A549 treated with CORT108297 at 1 μM for 4 hours (cell line): ENCODE data around the gene NXF1. TPM values are rescaled to one million over a fixed set of nuclear protein-coding genes. Genes with fewer than 3 reads are reported as not detected.

Experiments used
- total RNA-seq: library from RNA; stranded (reverse); fragments of 200-300 nt; extraction: Qiagen RNA extraction; gene quantifications from 5 replicates; pipeline ENCODE4 v1.2.3, GENCODE V29; 2022

Gene NXF1
- 45.8 to 57.7 TPM (median 52.5 TPM) in 5 replicates for total RNA-seq

DNA sequence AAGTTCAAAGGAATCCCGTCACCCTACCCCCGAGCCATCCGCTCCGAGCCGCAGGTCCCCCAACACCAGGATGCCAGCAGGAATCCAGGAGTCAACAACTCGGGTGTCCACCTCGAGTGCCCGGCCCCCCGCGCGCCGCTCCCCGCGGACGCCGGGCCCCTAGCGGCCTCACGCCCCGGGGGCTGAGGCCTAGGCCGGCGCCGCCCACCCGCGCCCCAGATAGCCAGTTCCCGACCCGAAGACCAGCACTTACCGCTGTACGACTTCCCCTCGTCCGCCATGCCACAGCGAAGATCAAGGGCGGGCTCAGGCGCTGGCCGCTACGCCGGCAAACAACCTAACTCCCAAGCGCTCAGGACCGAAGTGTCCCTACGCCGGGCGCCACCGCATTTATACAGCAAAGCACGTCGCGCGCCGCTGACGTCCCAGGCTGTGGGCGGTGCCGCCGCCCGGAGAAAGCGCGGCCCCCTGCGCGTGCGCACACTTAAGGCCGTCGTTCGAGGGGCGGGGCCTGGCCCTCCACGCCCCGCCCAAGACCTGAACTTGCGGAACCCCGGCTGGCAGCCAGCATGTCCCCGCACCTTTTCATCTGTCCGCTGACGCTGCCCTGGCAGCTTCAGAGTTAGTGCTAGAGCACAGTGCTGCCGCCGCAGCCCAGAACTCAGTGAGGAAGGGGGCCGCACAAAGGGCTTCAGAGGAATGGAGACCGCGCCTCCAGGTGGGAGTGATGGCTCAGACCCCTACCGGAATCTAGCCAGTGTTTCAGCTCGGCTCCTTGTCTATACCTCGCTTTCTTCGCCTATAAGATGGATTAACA lies at the start of gene NXF1:
NXF1 (minus strand) TSS at position 365 of the 817 bp plus-strand sequence; CDS start at position 281, 84 bp downstream.

DNA sequence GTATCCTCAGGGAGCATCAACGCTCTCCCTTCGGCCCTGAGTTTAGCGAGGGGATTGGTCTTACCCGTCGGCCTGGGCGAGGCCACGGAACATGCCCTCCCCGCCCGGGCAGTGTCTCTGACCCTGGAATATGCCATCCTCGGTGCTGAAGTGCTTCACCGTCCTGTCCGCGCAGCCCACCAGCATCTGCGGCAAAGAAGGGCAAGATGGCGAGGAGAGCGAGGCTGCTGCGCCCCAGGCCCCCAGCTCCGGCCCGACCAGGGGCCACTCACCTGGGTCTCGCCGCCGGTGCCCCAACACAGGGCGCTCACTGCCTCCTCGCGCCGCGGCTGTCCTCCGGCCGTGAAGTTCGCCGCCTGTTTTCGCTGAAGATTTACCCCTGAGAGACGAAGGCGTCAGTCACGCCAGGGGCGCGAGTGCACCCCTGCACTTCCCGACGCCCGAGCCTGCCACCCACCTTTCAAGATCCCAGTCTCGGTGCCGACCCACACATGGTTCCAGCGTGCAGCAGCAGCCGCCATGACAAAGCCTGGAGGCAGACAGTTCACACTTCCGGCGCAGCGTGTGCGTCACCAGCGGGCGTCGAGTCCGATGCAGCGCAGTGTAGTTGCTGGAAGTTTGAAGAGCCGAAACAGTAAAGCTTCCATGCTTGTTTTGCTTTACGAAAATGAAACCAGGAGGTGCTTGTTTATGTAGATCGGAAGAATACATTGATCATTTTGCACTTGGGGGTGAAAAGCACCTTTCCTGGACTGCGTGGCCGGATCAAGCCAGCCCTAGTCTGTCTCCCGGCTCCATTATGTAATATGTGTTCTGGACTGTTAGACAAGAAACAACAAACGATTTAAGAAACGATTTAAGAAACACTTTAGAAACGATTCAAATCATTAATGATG lies 34.1 kb upstream of the NXF1 start, which contains the start of gene WDR74:
WDR74 (minus strand) TSS at position 541 of the 896 bp plus-strand sequence; CDS start at position 521, 20 bp downstream.

DNA sequence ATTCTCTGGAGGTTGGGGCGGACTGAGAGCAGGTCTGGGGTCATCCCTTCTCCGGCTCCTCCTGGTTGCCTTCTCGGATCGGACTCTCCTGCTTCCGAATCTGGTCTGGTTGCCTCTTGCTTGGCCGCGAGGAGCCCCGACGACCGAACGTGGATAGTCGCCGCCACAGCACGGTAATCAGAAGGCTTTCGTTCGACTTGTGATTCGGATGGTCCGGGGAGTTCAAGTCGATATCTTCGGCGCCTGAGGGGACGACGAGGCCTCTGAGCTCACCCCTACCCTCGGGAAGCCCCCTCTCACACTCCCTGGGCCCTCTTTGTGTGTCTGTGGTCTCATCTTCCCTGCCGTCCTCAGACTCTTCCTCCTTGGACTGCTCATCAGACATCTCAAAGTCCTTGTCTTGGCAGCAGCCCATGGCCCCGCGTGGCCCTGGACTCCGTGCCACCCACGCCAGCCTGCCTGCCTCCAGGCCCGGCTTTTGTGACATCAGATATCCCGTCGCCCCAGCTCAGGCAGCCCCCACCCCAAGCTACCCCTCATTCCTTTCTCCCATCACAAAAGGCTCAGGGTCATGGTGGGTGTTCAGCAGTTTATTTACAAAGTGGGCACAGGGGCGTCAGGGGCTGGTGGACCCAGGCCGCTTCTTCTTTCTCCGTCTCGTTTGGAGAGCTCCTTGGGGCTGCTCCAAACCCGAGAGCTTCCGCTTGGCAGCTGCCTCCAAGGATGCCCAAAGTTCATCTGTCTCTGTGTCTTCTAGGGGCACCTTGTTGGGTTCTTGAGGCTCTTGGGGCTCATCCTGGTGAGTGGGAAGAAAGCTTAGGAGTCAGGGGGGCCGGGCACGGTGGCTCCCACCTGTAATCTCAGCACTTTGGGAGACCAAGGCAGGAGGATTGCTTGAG lies 27.3 kb upstream of the NXF1 start, which contains the start of gene TEX54:
TEX54 (minus strand) TSS at position 506 of the 899 bp plus-strand sequence.

GRCh38 chr11:62831520-62832335 lies 26.5 kb upstream of the NXF1 start, which contains the start of gene STX5:
TSS of gene STX5 (minus strand) at chr11:62832051. CDS start at chr11:62831243, 808 bp downstream.

GRCh38 chr11:62791501-62792201 lies 13.6 kb downstream of the NXF1 start, which contains the start of gene TMEM223:
TSS of gene TMEM223 (minus strand) at chr11:62792006. CDS start at chr11:62791994, 12 bp downstream.

DNA sequence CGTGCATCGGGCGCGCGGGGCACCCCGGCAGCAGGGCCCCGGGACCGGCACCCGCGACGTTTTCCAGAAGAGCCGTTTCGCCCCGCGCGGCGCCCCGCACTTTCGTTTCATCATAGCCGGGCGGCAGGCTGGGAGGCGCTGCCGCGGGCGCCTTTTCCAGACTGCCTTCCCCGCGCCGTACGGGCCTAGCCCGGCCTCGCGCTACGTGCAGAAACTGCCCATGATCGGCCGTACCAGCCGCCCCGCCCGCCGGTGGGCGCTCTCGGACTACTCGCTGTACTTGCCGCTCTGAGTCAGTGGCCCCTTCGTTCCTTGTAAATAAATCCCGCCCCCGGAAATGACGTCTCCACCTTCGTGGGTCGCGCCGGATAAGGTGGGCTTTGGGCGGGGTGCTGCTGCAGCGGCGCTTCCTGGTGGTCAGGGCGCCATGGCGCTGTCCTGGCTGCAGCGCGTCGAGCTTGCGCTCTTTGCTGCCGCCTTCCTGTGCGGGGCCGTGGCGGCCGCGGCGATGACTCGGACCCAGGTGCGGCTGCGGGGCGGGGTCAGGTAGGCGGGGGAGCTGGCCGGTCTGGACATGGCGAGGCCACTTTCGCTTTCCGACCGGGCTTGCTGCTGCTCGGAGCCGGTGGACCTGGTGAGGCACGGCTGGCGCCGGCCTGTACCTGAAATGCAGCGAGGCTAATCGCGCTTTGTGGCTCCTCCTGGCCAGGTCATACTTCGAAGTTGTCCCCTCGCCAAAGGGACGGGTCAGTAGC lies 18.1 kb downstream of the NXF1 start, which contains the start of gene TMEM179B:
TMEM179B (plus strand) TSS at position 398 of the 755 bp plus-strand sequence; CDS start at position 428, 30 bp downstream.

DNA sequence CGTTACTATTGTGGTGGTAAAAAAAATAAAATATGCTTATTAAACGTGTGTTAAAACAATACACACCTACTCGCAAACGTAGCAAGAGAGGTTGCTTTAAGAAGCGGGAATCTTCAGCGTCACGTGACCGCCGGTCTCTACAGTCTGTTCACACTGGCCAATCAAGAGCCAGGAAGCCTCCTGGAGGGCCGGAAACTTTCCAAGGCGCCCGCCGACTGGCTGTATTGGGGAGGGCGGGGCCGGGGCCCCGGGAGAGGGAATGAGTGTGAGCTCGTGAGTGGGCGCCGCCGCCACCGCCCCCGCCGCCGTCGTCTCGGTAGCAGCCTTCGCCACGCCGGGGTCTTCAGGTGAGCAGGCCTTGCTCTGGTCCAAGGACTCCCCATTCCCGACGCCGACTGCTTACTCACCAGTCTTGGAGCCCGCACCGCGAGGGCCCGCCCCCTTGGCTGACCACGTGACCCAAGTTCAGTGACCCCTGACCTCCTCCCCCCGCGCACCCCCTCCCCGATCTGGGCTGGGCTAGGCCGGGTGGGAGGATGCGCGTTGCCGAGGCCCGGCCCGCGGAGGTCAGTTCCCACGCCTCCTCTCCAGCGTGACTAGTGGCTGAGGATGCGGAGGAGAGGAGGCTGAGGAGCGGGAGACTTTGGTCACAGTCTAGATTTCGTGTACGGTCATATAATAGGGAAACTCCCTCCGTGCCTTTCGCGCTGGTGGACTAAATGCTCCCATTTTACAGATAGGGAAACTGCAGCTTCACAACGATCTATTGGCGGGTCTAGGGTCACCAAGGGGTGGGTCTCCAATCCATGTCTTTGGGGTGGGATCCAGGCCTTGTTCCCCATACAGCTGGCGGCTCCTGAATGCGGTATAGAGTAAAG lies 33.9 kb downstream of the NXF1 start, which contains the start of gene TAF6L:
TAF6L (plus strand) TSS at position 253 of the 878 bp plus-strand sequence. CDS start 4,388 bp downstream, outside the sequence.

GRCh38 chr11:62753736-62754603 lies 51.3 kb downstream of the NXF1 start, which contains the start of gene ZBTB3:
TSS of gene ZBTB3 (minus strand) at chr11:62754160. CDS start at chr11:62753664, 496 bp downstream.

Other genes with a start within 250 kb of the NXF1 start
- 1,877 to 2,027 TPM (median 1,998 TPM) in 5 replicates for gene EEF1G, start 231.5 kb downstream of the NXF1 start, total RNA-seq
- gene TUT1, start 213.9 kb downstream of the NXF1 start, total RNA-seq: 14.0 to 17.0 TPM (median 16.4 TPM) in 5 replicates
- gene MTA2, start 203.6 kb downstream of the NXF1 start, total RNA-seq: 82.3 to 87.1 TPM (median 85.2 TPM) in 5 replicates
- gene EML3, start 192.7 kb downstream of the NXF1 start, total RNA-seq: 17.8 to 28.8 TPM (median 24.5 TPM) in 5 replicates
- gene ROM1, start 192.2 kb downstream of the NXF1 start, total RNA-seq: 3.3 to 5.0 TPM (median 3.6 TPM) in 5 replicates
- 41.3 to 60.1 TPM (median 57.5 TPM) in 5 replicates for gene B3GAT3, start 183.5 kb downstream of the NXF1 start, total RNA-seq
- 238 to 279 TPM (median 270 TPM) in 5 replicates for gene GANAB, start 158.8 kb downstream of the NXF1 start, total RNA-seq
- gene INTS5, start 152.1 kb downstream of the NXF1 start, total RNA-seq: 16.8 to 22.4 TPM (median 21.7 TPM) in 5 replicates
- gene C11orf98, start 140.2 kb downstream of the NXF1 start, total RNA-seq: 125 to 145 TPM (median 136 TPM) in 5 replicates
- gene CSKMT, start 140.1 kb downstream of the NXF1 start, total RNA-seq: 10.5 to 19.1 TPM (median 16.3 TPM) in 5 replicates
- gene UQCC3, start 133.8 kb downstream of the NXF1 start, total RNA-seq: 24.6 to 39.0 TPM (median 37.5 TPM) in 5 replicates
- gene LBHD1, start 133.2 kb downstream of the NXF1 start, total RNA-seq: 3.6 to 6.2 TPM (median 5.3 TPM) in 5 replicates
- 106 to 130 TPM (median 120 TPM) in 5 replicates for gene UBXN1, start 126.4 kb downstream of the NXF1 start, total RNA-seq
- gene LRRN4CL, start 115.9 kb downstream of the NXF1 start, total RNA-seq: 0.04 to 0.21 TPM (median 0.05 TPM) in 4 of 5 replicates, not detected in the other
- gene BSCL2, start 98.0 kb downstream of the NXF1 start, total RNA-seq: 60.0 to 87.1 TPM (median 74.6 TPM) in 5 replicates
- not detected in 5 replicates for gene GNG3, start 97.8 kb downstream of the NXF1 start, total RNA-seq
- gene HNRNPUL2, start 78.0 kb downstream of the NXF1 start, total RNA-seq: 37.2 to 44.0 TPM (median 41.2 TPM) in 5 replicates
- gene TTC9C, start 77.0 kb downstream of the NXF1 start, total RNA-seq: 28.7 to 36.6 TPM (median 32.6 TPM) in 5 replicates
- 1.1 to 1.9 TPM (median 1.6 TPM) in 5 replicates for gene ZBTB3, start 51.3 kb downstream of the NXF1 start, total RNA-seq
- 170 to 189 TPM (median 182 TPM) in 5 replicates for gene POLR2G, start 43.9 kb downstream of the NXF1 start, total RNA-seq
- gene TAF6L, start 34.0 kb downstream of the NXF1 start, total RNA-seq: 11.0 to 17.5 TPM (median 16.0 TPM) in 5 replicates
- gene TMEM179B, start 18.0 kb downstream of the NXF1 start, total RNA-seq: 67.4 to 99.6 TPM (median 90.7 TPM) in 5 replicates
- gene TMEM223, start 13.4 kb downstream of the NXF1 start, total RNA-seq: 18.0 to 32.7 TPM (median 32.4 TPM) in 5 replicates
- 19.9 to 27.8 TPM (median 25.5 TPM) in 5 replicates for gene STX5, start 26.6 kb upstream of the NXF1 start, total RNA-seq
- gene TEX54, start 27.4 kb upstream of the NXF1 start, total RNA-seq: not detected in 5 replicates
- gene WDR74, start 34.1 kb upstream of the NXF1 start, total RNA-seq: 78.6 to 86.1 TPM (median 84.6 TPM) in 5 replicates
- gene SLC3A2, start 75.5 kb upstream of the NXF1 start, total RNA-seq: 904 to 1,141 TPM (median 1,030 TPM) in 5 replicates
- 0.02 to 0.16 TPM (median 0.03 TPM) in 4 of 5 replicates, not detected in the other for gene CHRM1, start 115.9 kb upstream of the NXF1 start, total RNA-seq
- gene SLC22A6, start 179.5 kb upstream of the NXF1 start, total RNA-seq: not detected in 5 replicates
- gene SLC22A8, start 210.4 kb upstream of the NXF1 start, total RNA-seq: not detected in 5 replicates